Fibroblast of pulmonary artery (primary cell): ENCODE results near the gene PYGO1.
A peak's percentile ranks its signal among the peaks of the same experiment; 100 is the strongest.

Source experiments
- DNase-seq: peaks from one replicate; pipeline ENCODE4 v3.0.0-alpha.2; 2010; ENCODE audit warnings: low read depth
- H3K4me3 ChIP-seq: replicated peaks from 2 replicates; pipeline ENCODE4 v1.5.1; 2011; ENCODE audit warnings: low read depth, mild to moderate bottlenecking, control low read depth, low read length, moderate library complexity
- TF ChIP-seq, protein P1 (sequence below): IDR thresholded peaks from 2 replicates; pipeline ENCODE4 v1.5.1; 2011; ENCODE audit warnings: mild to moderate bottlenecking, control low read depth, low read length, inconsistent platforms; ENCODE audit errors: missing control alignments

The PYGO1 gene

DNA sequence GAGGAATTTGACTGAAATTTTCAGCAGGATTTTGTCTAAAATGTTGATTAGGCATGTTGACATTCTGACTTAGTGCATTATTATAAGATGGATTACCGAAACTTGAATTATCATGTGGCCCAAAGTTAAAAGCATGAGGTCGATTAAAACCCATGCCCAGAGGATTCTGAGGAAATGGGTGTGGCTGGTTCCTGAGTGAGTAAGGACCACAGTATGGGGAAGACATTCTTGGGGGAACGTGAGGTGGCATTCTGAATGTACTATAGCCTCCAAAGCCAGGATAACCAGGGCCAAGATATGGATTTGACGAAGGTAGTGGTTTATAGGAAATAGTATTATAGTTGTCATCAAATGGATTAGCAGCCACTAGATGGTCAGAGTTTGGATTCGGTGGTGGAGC, 41.4 kb downstream of the PYGO1 start:
- no peak overlapping the region for H3K4me3 ChIP-seq
- DNase-seq: peak; percentile 38
- TF ChIP-seq, protein P1, sequence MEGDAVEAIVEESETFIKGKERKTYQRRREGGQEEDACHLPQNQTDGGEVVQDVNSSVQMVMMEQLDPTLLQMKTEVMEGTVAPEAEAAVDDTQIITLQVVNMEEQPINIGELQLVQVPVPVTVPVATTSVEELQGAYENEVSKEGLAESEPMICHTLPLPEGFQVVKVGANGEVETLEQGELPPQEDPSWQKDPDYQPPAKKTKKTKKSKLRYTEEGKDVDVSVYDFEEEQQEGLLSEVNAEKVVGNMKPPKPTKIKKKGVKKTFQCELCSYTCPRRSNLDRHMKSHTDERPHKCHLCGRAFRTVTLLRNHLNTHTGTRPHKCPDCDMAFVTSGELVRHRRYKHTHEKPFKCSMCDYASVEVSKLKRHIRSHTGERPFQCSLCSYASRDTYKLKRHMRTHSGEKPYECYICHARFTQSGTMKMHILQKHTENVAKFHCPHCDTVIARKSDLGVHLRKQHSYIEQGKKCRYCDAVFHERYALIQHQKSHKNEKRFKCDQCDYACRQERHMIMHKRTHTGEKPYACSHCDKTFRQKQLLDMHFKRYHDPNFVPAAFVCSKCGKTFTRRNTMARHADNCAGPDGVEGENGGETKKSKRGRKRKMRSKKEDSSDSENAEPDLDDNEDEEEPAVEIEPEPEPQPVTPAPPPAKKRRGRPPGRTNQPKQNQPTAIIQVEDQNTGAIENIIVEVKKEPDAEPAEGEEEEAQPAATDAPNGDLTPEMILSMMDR: no peak

DNA sequence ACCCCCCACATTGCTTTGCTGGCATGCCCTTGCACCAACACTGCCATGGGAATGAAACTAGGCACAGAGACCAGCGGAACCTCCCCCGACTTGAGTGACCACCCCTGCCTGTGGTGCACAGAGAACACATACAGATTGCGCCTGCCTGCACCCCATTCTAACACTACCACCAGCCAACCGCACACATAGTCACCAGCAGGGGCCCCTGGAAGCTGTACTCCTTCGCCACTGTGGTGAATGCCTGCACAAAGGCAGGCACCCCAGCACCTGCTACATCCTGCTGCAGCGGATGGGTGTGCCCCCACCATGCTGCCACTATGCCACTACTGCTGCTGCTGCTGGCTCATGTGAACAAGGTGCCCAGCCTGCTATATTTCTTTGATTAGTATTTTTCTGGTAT, 52.7 kb downstream of the PYGO1 start:
- no peak for DNase-seq
- TF ChIP-seq, protein P1: no peak
- H3K4me3 ChIP-seq: no peak overlapping the region

DNA sequence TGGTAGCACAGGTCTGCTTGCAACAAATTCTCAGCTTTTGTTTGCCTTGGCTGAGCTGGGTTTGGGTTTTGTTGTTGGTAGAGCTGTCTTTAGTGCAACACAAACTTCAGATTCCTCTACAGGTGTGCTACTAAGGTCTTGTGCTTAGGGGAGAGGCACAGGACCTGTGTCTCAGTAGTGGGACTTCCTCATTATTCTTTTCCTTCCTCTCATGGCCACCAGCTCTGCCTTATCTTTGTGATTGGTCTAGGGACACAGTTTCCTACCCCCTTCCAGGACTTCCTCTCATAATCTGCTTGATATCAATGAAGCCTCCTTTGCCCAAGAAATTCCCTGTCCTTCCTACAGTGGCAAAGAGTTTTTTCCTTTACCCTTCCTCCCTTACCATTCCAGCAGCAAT, 55.2 kb downstream of the PYGO1 start:
- DNase-seq: no peak
- H3K4me3 ChIP-seq: no peak overlapping the region
- TF ChIP-seq, protein P1: no peak

DNA sequence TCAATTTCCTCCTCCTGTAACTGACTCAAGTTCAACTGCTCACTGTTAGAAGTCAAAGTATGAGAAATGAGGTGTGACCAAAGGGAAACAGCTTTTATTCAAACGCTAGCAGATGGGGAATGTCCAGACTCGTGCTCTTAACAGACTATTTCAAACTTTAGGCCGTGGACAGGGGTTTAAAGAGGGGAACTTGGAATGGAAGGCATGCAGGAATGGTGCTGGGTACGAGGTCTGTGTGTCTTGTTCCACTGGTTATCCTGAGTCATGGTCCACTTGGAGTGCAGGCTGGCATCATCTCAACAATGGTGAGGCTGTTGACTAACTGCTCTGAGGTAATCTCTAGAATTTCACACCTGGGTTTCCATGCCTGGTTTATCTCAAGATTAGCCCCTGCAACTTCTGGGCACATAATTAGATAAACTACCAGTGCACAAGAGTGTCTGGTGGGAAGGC, 57.3 kb downstream of the PYGO1 start:
- H3K4me3 ChIP-seq: no peak overlapping the region
- TF ChIP-seq, protein P1: no peak
- DNase-seq: peak; percentile 44

DNA sequence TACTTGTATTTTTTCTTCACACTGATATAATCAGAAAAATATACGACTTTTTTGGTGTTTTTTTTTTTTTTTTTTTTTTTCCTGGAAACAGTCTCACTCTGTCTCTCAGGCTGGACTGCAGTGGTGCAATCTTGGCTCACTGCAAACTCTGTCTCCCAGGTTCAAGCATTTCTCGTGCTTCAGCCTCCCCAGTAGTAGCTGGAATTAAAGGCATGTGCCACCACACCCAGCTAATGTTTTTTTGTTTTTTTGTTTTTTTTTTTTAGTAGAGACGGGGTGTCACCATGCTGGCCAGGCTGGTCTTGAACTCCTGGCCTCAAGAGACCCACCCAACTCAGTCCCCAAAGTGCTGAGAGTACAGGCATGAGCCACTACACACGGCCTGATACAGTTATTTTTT, 59.3 kb downstream of the PYGO1 start:
- no peak overlapping the region for H3K4me3 ChIP-seq
- DNase-seq: no peak
- TF ChIP-seq, protein P1: no peak

DNA sequence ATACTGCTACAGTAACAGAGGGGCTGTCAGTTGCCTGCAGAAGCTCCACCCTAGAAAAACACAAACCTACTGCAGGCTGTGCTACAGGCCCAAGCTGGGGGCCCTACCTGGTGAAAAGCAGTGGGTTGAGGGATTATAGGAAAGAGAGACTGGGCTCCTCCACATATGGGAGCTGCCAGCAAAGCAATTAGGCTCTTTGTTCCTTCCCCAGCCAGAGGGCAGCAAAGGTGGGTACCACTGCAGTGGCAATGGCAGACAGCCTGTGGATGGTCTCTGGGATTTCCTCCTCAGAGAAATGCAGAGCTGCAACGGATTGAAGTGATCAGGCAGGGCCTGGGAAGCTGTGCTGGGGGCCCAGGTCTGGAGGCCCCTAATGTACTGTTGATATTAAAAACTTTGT, 61.0 kb downstream of the PYGO1 start:
- DNase-seq: no peak
- TF ChIP-seq, protein P1: no peak
- no peak overlapping the region for H3K4me3 ChIP-seq

DNA sequence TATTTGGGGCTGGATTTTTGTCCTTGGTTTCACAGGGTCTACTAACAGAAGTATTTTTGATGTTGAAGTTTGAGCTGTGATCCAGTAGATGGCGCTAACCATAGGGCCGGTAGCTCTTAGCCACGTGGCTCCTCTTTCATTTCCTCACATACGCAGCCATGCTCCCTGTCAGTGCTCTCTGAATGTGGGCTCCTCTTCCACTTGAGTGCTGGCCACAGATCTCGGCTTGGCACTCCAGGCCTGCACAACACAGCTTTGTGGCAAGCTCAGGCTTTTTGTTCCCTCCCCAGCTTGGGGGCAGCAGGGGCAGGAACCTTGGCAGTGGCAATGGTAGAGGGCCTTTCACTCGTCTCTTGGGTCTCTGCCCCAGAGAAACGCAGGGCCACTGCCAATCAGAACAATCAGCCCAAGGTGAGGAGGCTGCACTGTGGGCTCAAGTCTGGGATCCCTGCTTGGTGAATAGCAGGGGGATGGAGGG, 61.5 kb downstream of the PYGO1 start:
- TF ChIP-seq, protein P1: peak; percentile 80
- DNase-seq: peak; percentile 76
- no peak overlapping the region for H3K4me3 ChIP-seq
